SK-N-SH (cell line): ENCODE data around the gene PEPD. TPM values are rescaled to one million over a fixed set of nuclear protein-coding genes. Genes with fewer than 3 reads are reported as not detected.
A peak's percentile ranks its signal among the peaks of the same experiment; 100 is the strongest.

ENCODE experiments used
- CTCF ChIA-PET: fragments of 300-600, 350-600 bp; formaldehyde crosslinking; extraction: SDS; loops from one replicate; lab custom pipeline; 2021; lab: Yijun Ruan, JAX
- POLR2A ChIA-PET: fragments of 350-600 bp; sonication (Branson Sonifier 250); formaldehyde crosslinking; extraction: SDS; loops from one replicate; lab custom pipeline; 2020; ENCODE audit warnings: antibody characterized with exemption, inconsistent platforms; lab: Yijun Ruan, JAX
- DNase-seq: peaks from one replicate; pipeline ENCODE4 v3.0.0; 2012
- H2AFZ ChIP-seq: fragments of 200-600 bp; sonication (generic); 2 replicates; pipeline ENCODE4 v1.8.1; 2016; ENCODE audit warnings: antibody characterized with exemption, mild to moderate bottlenecking, low read depth
- H3F3A ChIP-seq: fragments of 200-600 bp; sonication (generic); replicated peaks from 2 replicates; pipeline ENCODE3; 2016; ENCODE audit warnings: antibody characterized with exemption, mild to moderate bottlenecking; ENCODE audit not compliant: insufficient read depth
- H3K27ac ChIP-seq, 2 experiments: fragments of 200-500 bp in 1 of 2; fragments of 200-600 bp in 1 of 2; sonication (Bioruptor generic) in 1 of 2; sonication (generic), shearing (Covaris generic) in 1 of 2; 2 replicates each; pipeline versions ENCODE4 v1.5.1 to v1.6.1; 2014 to 2016; ENCODE audit warnings: low read depth in 2 of 2, inconsistent platforms in 1 of 2, low read length in 1 of 2, mild to moderate bottlenecking in 1 of 2, mixed read lengths in 1 of 2
- H3K27me3 ChIP-seq: fragments of 200-600 bp; sonication (generic), shearing (Covaris generic); 2 replicates; pipeline ENCODE4 v1.6.1; 2016; ENCODE audit warnings: mixed run types; ENCODE audit not compliant: insufficient read depth
- H3K36me3 ChIP-seq, 2 experiments: fragments of 200-500 bp in 1 of 2; fragments of 200-600 bp in 1 of 2; sonication (Bioruptor generic) in 1 of 2; sonication (generic) in 1 of 2; replicated peaks in 1 of 2; 2 replicates each; pipeline versions ENCODE3 to v1.5.1; 2014 to 2016; ENCODE audit warnings: low read length in 1 of 2, mild to moderate bottlenecking in 1 of 2; ENCODE audit not compliant: insufficient read depth in 2 of 2, control insufficient read depth in 1 of 2
- H3K4me1 ChIP-seq, 2 experiments: fragments of 200-500 bp in 1 of 2; fragments of 200-600 bp in 1 of 2; sonication (Bioruptor generic) in 1 of 2; sonication (generic), shearing (Covaris generic) in 1 of 2; 2 replicates each; pipeline versions ENCODE4 v1.5.1 to v1.6.1; 2014 to 2016; ENCODE audit warnings: low read depth in 1 of 2, low read length in 1 of 2, mixed run types in 1 of 2; ENCODE audit not compliant: insufficient read depth in 2 of 2, control insufficient read depth in 1 of 2
- H3K4me2 ChIP-seq: fragments of 200-600 bp; sonication (generic), shearing (Covaris generic); 2 replicates; pipeline ENCODE4 v1.6.1; 2017; ENCODE audit warnings: mixed run types
- H3K4me3 ChIP-seq, 2 experiments: fragments of 200-500 bp in 1 of 2; fragments of 200-600 bp in 1 of 2; sonication (Bioruptor generic) in 1 of 2; sonication (generic), shearing (Covaris generic) in 1 of 2; 2 replicates each; pipeline versions ENCODE4 v1.5.1 to v1.8.1; 2014 to 2016; ENCODE audit warnings: low read depth in 2 of 2, inconsistent platforms in 1 of 2, low read length in 1 of 2, mild to moderate bottlenecking in 1 of 2, mixed read lengths in 1 of 2, moderate library complexity in 1 of 2
- H3K79me2 ChIP-seq: fragments of 200-600 bp; sonication (generic); 2 replicates; pipeline ENCODE4 v1.8.1; 2017; ENCODE audit warnings: mild to moderate bottlenecking; ENCODE audit not compliant: insufficient read depth
- H3K9ac ChIP-seq: fragments of 200-600 bp; sonication (generic); 2 replicates; pipeline ENCODE4 v1.6.1; 2017; ENCODE audit warnings: mixed run types
- H3K9me2 ChIP-seq: fragments of 200-600 bp; sonication (generic); 2 replicates; pipeline ENCODE4 v1.6.1; 2017; ENCODE audit warnings: mixed run types
- H3K9me3 ChIP-seq: fragments of 200-600 bp; sonication (generic); 2 replicates; pipeline ENCODE4 v1.6.1; 2017; ENCODE audit warnings: mixed run types, mild to moderate bottlenecking, moderate library complexity
- H4K20me1 ChIP-seq: fragments of 200-600 bp; sonication (generic); 2 replicates; pipeline ENCODE4 v1.6.1; 2017; ENCODE audit warnings: mild to moderate bottlenecking, mixed run types; ENCODE audit not compliant: insufficient read depth
- CHD2 ChIP-seq: fragments of 150-350 bp; IDR thresholded peaks from 2 replicates; pipeline ENCODE4 v1.6.1; 2018; ENCODE audit warnings: low read length; ENCODE audit not compliant: partially characterized antibody
- ELF1 ChIP-seq: IDR thresholded peaks from 2 replicates; pipeline ENCODE4 v1.4.0; 2012
- EP300 ChIP-seq, 2 experiments: IDR thresholded peaks; 2 replicates each; pipeline versions ENCODE4 v1.4.0 to v1.6.1; 2012; ENCODE audit warnings: borderline replicate concordance in 1 of 2, low read depth in 1 of 2, low read length in 1 of 2
- FOSL2 ChIP-seq: IDR thresholded peaks from 2 replicates; pipeline ENCODE4 v1.4.0; 2012; ENCODE audit warnings: low read depth, mild to moderate bottlenecking, moderate library complexity, borderline replicate concordance
- GATA2 ChIP-seq: sonication (generic); formaldehyde crosslinking; IDR thresholded peaks from 2 replicates; pipeline ENCODE4 v1.5.0; 2020; ENCODE audit warnings: mild to moderate bottlenecking, missing genetic modification reagents
- JUND ChIP-seq: IDR thresholded peaks from 2 replicates; pipeline ENCODE4 v1.4.0; 2012
- POLR2AphosphoS5 ChIP-seq: IDR thresholded peaks from 2 replicates; pipeline ENCODE4 v1.6.1; 2012; ENCODE audit warnings: low read depth, low read length
- RCOR1 ChIP-seq: fragments of 150-350 bp; IDR thresholded peaks from 2 replicates; pipeline ENCODE4 v1.6.1; 2017; ENCODE audit warnings: antibody characterized with exemption, low read length
- SIN3A ChIP-seq: IDR thresholded peaks from 2 replicates; pipeline ENCODE4 v1.6.1; 2012; ENCODE audit warnings: low read depth, mild to moderate bottlenecking, low read length, moderate library complexity, borderline replicate concordance
- TCF12 ChIP-seq: IDR thresholded peaks from 2 replicates; pipeline ENCODE4 v1.4.0; 2012
- TEAD4 ChIP-seq: IDR thresholded peaks from 2 replicates; pipeline ENCODE4 v1.4.0; 2012; ENCODE audit warnings: mild to moderate bottlenecking, borderline replicate concordance; ENCODE audit not compliant: insufficient read depth
- WGBS: methylation state at CpG from one replicate; pipeline ENCODE4 v1.1.6; 2017; ENCODE audit warnings: low lambda C conversion rate; 5-methylcytosine and 5-hydroxymethylcytosine counted together
- polyA plus RNA-seq, 3 experiments: library from polyadenylated mRNA; depleted of rRNA; stranded (reverse); fragments of >200 nt; gene quantifications; 2 replicates each; pipeline ENCODE4 v1.2.3, GENCODE V29; 2012
- TF ChIP-seq, protein P1 (sequence below): IDR thresholded peaks from 2 replicates; pipeline ENCODE4 v1.4.0; 2012; ENCODE audit warnings: low read depth, borderline replicate concordance
- TF ChIP-seq, protein P2 (sequence below): fragments of 200-600 bp; sonication (generic); IDR thresholded peaks from 2 replicates; pipeline ENCODE4 v1.6.1; 2017; ENCODE audit warnings: antibody characterized with exemption, mild to moderate bottlenecking, moderate library complexity
- TF ChIP-seq, protein P3 (sequence below): fragments of 150-350 bp; IDR thresholded peaks from 2 replicates; pipeline ENCODE4 v1.6.1; 2016; ENCODE audit warnings: mild to moderate bottlenecking, low read depth, low read length
- TF ChIP-seq, protein P4 (sequence below): IDR thresholded peaks from 2 replicates; pipeline ENCODE4 v1.4.0; 2012; ENCODE audit warnings: low read depth, borderline replicate concordance

PEPD gene
- polyA plus RNA-seq, 1 of the 3 experiments (the other 2 are of a cell fraction), result 88.9 TPM

DNA sequence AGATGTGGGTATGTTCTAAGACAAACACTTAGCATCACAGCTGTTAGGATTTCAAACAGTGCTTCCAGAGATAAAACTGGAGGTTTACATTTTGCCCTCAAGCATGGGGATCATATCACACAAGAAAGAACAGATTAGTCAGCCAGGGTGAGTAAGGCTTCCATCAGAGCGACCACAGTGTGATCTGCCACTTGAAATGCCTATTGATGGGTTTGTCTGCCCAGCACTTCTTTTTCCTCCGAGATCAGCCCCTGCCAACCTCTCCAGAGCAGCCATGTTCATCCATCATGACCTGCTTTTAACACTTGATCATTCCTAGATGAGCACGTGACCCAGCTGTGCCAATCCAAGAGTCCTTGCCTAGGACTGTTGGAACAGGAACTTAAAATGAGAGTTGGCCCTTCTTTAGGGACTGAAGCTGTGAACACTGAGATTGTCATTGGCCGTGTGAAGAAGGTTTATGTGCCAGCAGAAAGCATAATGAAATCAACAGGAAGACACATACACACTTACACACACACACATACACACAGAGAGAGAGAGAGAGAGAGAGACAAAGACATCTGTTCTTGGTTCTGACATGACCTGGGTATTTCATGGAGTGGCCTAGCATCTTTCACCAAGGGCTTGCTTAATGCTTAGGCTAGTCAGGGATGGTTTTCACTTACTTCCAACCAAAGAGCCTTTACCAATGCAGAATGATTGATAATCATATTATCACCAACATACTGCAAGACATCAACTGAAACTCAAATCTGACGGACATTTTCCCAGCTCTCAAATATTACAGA, 153.3 kb downstream of the PEPD start:
- peaks cover 13% of the 10 kb centered on the region for H3K27me3 ChIP-seq
- CTCF ChIA-PET, result interaction anchor here (1.0 to 1.4 kb wide), 4 partner anchors 11 to 66 kb away, joined by 3 to 5 read pairs (median 4); partner anchors contain the start of gene CEBPA
- no peak for DNase-seq
- peak overlapping the region; percentile 35; the same call in 1 of the 2 replicates for H2AFZ ChIP-seq
- no peaks in the 10 kb centered on the region for H3K36me3 ChIP-seq
- no peak overlapping the region for H3K4me3 ChIP-seq
- H3K9me3 ChIP-seq, result no peaks in the 10 kb centered on the region
- no peaks in the 10 kb centered on the region for H3K79me2 ChIP-seq
- peaks cover 11% of the 10 kb centered on the region for H3F3A ChIP-seq
- H3K9me2 ChIP-seq, result no peaks in the 10 kb centered on the region
- H4K20me1 ChIP-seq, result no peaks in the 10 kb centered on the region
- no peak overlapping the region for H3K4me2 ChIP-seq
- H3K27ac ChIP-seq, result no peak overlapping the region
- 46% methylated on average over 5 of the region's 5 CpGs for WGBS
- POLR2A ChIA-PET, result no interaction called here
- TF ChIP-seq, protein P1, sequence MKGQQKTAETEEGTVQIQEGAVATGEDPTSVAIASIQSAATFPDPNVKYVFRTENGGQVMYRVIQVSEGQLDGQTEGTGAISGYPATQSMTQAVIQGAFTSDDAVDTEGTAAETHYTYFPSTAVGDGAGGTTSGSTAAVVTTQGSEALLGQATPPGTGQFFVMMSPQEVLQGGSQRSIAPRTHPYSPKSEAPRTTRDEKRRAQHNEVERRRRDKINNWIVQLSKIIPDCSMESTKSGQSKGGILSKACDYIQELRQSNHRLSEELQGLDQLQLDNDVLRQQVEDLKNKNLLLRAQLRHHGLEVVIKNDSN, result peak; percentile 60; the same call in 1 of the 2 replicates
- TF ChIP-seq FOSL2, result 0 out of 2 replicates have a peak, but pooled peaks have one; percentile 10
- TF ChIP-seq, protein P2, sequence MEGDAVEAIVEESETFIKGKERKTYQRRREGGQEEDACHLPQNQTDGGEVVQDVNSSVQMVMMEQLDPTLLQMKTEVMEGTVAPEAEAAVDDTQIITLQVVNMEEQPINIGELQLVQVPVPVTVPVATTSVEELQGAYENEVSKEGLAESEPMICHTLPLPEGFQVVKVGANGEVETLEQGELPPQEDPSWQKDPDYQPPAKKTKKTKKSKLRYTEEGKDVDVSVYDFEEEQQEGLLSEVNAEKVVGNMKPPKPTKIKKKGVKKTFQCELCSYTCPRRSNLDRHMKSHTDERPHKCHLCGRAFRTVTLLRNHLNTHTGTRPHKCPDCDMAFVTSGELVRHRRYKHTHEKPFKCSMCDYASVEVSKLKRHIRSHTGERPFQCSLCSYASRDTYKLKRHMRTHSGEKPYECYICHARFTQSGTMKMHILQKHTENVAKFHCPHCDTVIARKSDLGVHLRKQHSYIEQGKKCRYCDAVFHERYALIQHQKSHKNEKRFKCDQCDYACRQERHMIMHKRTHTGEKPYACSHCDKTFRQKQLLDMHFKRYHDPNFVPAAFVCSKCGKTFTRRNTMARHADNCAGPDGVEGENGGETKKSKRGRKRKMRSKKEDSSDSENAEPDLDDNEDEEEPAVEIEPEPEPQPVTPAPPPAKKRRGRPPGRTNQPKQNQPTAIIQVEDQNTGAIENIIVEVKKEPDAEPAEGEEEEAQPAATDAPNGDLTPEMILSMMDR, result no peak
- TF ChIP-seq, all 33 proteins: peak for 2
- no peak overlapping the region for H3K9ac ChIP-seq
- no peaks in the 10 kb centered on the region for H3K4me1 ChIP-seq

DNA sequence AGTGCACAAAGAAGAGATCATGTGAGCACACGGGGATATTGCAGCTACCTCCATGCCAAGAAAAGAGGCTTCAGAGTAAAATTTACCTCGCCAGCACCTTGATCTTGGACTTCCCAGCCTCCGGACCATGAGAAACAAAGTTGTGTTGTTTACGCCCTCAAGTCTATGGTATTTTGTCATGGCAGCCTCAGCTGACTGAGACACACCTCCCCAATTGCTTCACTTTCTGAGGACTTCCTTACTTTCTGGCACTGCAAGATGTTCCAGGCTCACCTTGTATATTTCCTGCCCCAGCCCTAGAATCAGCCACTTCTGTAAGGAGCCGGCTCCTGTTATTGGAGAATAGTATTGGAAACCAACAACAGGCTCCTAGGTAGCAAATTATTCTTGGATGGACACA, 154.7 kb downstream of the PEPD start:
- POLR2A ChIA-PET, result no interaction called here
- no peaks in the 10 kb centered on the region for H3K9me2 ChIP-seq

DNA sequence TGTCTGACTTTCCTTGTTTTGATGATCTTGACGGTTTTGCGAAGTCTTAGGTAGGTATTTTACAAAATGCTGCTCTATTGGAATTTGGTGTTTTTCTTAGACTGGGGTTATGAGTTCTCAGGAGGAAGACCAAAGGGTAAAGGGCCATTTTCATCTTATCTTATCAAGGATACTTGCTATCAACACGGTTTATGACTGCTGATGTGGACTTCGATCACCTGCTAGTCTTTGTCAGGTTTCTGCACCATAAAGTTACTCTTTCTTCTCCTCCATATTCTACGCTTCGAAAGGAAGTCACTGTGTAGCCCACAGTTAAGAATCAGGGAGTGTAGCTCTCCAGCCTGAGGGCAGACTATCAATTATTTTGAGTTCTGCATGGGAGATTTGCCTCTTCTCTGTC, 155.5 kb downstream of the PEPD start:
- H2AFZ ChIP-seq, result no peak overlapping the region
- no peak overlapping the region for H3K27ac ChIP-seq
- no peaks in the 10 kb centered on the region for H3K4me1 ChIP-seq
- no peak overlapping the region for H3K4me3 ChIP-seq
- no peaks in the 10 kb centered on the region for H3K36me3 ChIP-seq
- H3F3A ChIP-seq, result peaks cover 7% of the 10 kb centered on the region
- no peak overlapping the region for H3K4me2 ChIP-seq
- no peak overlapping the region for H3K9ac ChIP-seq
- DNase-seq, result no peak
- H3K79me2 ChIP-seq, result no peaks in the 10 kb centered on the region
- no peaks in the 10 kb centered on the region for H4K20me1 ChIP-seq
- no peaks in the 10 kb centered on the region for H3K9me3 ChIP-seq
- ChIA-PET CTCF (interaction anchor here (1.0 kb wide), 1 partner anchor 24 kb away, joined by 5 read pairs; no protein-coding TSS in a partner anchor), POLR2A (no interaction called here)
- WGBS, result 67% methylated on average over 6 of the region's 6 CpGs
- no peaks in the 10 kb centered on the region for H3K9me2 ChIP-seq
- peaks cover 13% of the 10 kb centered on the region for H3K27me3 ChIP-seq
- TF ChIP-seq GATA2 (CRISPR knock-in tag) (no peak), TEAD4 (no peak), CHD2 (no peak), TCF12 (no peak), SIN3A (no peak), JUND (no peak), EP300 (IDR thresholded peaks at IDR 0.05; ENCODE audit: borderline replicate concordance in 1 of 2, low read depth in 1 of 2, low read length in 1 of 2) (no peak), POLR2AphosphoS5 (no peak), ELF1 (no peak), RCOR1 (no peak)
- TF ChIP-seq, protein P3, sequence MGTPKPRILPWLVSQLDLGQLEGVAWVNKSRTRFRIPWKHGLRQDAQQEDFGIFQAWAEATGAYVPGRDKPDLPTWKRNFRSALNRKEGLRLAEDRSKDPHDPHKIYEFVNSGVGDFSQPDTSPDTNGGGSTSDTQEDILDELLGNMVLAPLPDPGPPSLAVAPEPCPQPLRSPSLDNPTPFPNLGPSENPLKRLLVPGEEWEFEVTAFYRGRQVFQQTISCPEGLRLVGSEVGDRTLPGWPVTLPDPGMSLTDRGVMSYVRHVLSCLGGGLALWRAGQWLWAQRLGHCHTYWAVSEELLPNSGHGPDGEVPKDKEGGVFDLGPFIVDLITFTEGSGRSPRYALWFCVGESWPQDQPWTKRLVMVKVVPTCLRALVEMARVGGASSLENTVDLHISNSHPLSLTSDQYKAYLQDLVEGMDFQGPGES, result no peak
- TF ChIP-seq, protein P4, sequence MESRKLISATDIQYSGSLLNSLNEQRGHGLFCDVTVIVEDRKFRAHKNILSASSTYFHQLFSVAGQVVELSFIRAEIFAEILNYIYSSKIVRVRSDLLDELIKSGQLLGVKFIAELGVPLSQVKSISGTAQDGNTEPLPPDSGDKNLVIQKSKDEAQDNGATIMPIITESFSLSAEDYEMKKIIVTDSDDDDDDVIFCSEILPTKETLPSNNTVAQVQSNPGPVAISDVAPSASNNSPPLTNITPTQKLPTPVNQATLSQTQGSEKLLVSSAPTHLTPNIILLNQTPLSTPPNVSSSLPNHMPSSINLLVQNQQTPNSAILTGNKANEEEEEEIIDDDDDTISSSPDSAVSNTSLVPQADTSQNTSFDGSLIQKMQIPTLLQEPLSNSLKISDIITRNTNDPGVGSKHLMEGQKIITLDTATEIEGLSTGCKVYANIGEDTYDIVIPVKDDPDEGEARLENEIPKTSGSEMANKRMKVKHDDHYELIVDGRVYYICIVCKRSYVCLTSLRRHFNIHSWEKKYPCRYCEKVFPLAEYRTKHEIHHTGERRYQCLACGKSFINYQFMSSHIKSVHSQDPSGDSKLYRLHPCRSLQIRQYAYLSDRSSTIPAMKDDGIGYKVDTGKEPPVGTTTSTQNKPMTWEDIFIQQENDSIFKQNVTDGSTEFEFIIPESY, result no peak

More for the DNA sequence above, 154.7 kb downstream of the PEPD start:
- Histone ChIP-seq H3K4me1 (no peaks in the 10 kb centered on the region), H3K9ac (no peak overlapping the region), H3K27ac (no peak overlapping the region), H4K20me1 (no peaks in the 10 kb centered on the region), H3F3A (peaks cover 7% of the 10 kb centered on the region), H3K36me3 (no peaks in the 10 kb centered on the region), H3K9me3 (no peaks in the 10 kb centered on the region), H3K4me2 (no peak overlapping the region), H2AFZ (no peak overlapping the region), H3K79me2 (no peaks in the 10 kb centered on the region), H3K4me3 (no peak overlapping the region), H3K27me3 (peaks cover 13% of the 10 kb centered on the region)
- WGBS, result 57% methylated on average over 5 of the region's 5 CpGs
- CTCF ChIA-PET, result interaction anchor here (1.0 kb wide), 1 partner anchor 25 kb away, joined by 5 read pairs; no protein-coding TSS in a partner anchor
- TF ChIP-seq POLR2AphosphoS5, result no peak
- DNase-seq, result no peak
